RCC 7860 (cell line): ENCODE measurements around the gene GLYATL1.

Experiments
- DNase-seq: peaks from one replicate; pipeline ENCODE4 v3.0.0-alpha.2; 2015; ENCODE audit warnings: low spot score
- FAIRE-seq: peaks from 2 replicates; lab custom pipeline; 2012; peaks lifted over from hg19 to GRCh38; lab: Jason Lieb, UNC

GLYATL1 gene

DNA sequence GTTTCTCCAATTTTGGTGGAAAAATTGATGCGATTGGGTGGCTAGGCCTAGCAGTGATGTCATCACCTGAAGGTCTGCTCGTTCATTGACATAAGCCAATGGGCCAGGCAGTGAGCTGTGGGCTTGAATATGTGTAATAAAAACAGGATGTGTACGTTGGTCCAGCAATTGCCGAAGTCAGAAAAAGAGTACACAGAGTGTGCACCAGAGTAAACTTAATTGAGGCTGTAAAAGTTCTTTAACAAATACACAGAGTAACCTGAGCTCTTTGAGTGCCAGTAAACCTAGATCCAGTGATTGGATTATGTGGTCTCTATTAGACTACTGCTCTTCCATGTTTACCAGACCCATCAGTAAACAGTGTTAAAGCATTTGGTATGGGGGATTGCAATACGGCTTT lies 13.0 kb upstream of the GLYATL1 start:
- DNase-seq (no peak), FAIRE-seq (no peak)

- DNase-seq (peak; percentile 30), FAIRE-seq (peak; percentile 60)
Observed at GRCh38 chr11:58926695-58927094, 12.6 kb upstream of the GLYATL1 start.

- FAIRE-seq (no peak), DNase-seq (no peak)
Observed at GRCh38 chr11:58927393-58928106, 11.7 kb upstream of the GLYATL1 start.

DNA sequence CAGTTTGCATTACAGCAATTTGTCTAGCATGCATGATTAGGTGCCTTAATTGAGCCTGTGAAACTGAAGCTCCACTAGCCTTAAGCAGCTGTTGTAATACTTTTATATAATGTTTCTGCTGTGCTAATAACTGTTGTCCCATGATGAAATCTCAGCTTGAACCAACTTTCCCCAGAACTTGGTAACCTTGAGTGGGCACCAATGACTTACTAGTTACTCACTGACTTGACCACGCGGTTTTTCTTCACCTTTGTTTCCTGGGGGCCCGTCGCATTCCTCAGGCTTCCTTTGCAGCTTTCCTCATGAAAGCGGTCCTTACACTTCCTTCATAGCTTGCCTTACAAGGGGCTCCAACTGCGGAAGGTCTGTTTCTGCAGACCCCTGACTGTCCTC lies 11.2 kb upstream of the GLYATL1 start:
- DNase-seq (peak; percentile 23), FAIRE-seq (no peak)

GRCh38 chr11:58928691-58929090 lies 10.6 kb upstream of the GLYATL1 start:
- no peak for DNase-seq

GRCh38 chr11:58930926-58931325 lies 8.4 kb upstream of the GLYATL1 start:
- no peak for DNase-seq
- no peak for FAIRE-seq

More at GRCh38 chr11:58928691-58929090, 10.6 kb upstream of the GLYATL1 start:
- no peak for FAIRE-seq

GRCh38 chr11:58933661-58934060 lies 5.6 kb upstream of the GLYATL1 start:
- no peak for FAIRE-seq

DNA sequence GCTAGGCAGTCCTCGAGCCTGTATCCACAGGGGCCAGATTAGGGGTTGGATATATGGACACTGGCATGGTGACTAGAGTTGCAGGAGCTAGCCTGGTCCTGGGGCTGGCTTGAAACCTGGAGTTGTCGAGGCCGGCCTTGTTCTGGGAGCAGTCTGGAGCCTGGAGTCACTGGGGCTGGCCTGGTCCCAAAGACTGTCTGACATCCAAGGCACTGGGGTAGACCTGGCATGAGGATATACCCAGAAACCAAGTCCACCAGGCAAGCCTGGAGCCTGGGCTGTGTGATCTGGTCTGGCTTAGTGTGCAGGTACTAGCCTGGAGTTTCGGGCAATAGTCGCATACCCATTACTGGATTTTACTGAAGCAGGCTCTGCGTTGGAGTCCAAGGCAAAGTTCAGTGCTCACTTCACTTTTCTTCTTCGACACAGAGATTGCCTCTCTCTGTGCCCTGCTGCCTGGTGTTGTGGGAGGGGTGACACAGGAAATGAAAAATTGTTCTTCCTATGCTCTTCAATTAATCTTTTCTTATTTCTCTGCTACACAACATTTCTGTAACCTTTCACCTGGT lies 4.3 kb upstream of the GLYATL1 start:
- FAIRE-seq, result no peak
- no peak for DNase-seq

More at GRCh38 chr11:58933661-58934060, 5.6 kb upstream of the GLYATL1 start:
- no peak for DNase-seq

GRCh38 chr11:58938398-58938797 lies 890 bp upstream of the GLYATL1 start:
- FAIRE-seq (no peak), DNase-seq (no peak)

- DNase-seq, result no peak
- no peak for FAIRE-seq
Observed at GRCh38 chr11:58940028-58940427, 740 bp downstream of the GLYATL1 start.

- FAIRE-seq (no peak), DNase-seq (no peak)
Observed at GRCh38 chr11:58941838-58942237, 2.5 kb downstream of the GLYATL1 start.

GRCh38 chr11:58945663-58946062 lies 6.4 kb downstream of the GLYATL1 start:
- FAIRE-seq, result no peak

GRCh38 chr11:58949184-58949583 lies 9.9 kb downstream of the GLYATL1 start:
- DNase-seq (no peak), FAIRE-seq (no peak)

More at GRCh38 chr11:58945663-58946062, 6.4 kb downstream of the GLYATL1 start:
- no peak for DNase-seq

- DNase-seq (no peak), FAIRE-seq (no peak)
Observed at GRCh38 chr11:58957922-58958321, 18.6 kb downstream of the GLYATL1 start.

- DNase-seq, result no peak
- FAIRE-seq, result no peak
Observed at GRCh38 chr11:58958500-58958899, 19.2 kb downstream of the GLYATL1 start.

- no peak for DNase-seq
Observed at GRCh38 chr11:58963551-58964104, 24.3 kb downstream of the GLYATL1 start.

GRCh38 chr11:58965246-58965985 lies 26.1 kb downstream of the GLYATL1 start:
- FAIRE-seq, result no peak
- no peak for DNase-seq

More at GRCh38 chr11:58963551-58964104, 24.3 kb downstream of the GLYATL1 start:
- FAIRE-seq, result no peak

- DNase-seq (no peak), FAIRE-seq (no peak)
Observed at GRCh38 chr11:58968251-58968711, 29.0 kb downstream of the GLYATL1 start.

- DNase-seq (no peak), FAIRE-seq (no peak)
Observed at GRCh38 chr11:58977470-58977869, 38.2 kb downstream of the GLYATL1 start.

DNA sequence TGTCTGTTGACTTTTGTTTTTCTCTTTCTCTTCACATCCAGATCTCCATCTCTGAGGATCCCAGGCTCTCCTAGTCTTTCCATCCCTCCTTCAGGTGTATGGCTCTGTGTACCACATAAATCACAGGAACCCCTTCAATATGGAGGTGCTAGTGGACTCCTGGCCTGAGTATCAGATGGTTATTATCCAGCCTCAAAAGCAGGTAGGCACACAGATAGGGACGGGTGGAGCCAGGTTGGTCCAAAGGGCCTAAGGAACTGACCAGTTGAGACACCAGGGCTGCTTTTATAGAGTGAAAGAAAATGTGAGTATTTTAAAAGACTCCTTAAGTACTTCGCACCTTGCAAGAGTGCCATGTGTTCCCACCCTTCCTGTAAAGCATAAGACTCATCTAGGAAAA lies 39.9 kb downstream of the GLYATL1 start:
- FAIRE-seq (no peak), DNase-seq (no peak)

DNA sequence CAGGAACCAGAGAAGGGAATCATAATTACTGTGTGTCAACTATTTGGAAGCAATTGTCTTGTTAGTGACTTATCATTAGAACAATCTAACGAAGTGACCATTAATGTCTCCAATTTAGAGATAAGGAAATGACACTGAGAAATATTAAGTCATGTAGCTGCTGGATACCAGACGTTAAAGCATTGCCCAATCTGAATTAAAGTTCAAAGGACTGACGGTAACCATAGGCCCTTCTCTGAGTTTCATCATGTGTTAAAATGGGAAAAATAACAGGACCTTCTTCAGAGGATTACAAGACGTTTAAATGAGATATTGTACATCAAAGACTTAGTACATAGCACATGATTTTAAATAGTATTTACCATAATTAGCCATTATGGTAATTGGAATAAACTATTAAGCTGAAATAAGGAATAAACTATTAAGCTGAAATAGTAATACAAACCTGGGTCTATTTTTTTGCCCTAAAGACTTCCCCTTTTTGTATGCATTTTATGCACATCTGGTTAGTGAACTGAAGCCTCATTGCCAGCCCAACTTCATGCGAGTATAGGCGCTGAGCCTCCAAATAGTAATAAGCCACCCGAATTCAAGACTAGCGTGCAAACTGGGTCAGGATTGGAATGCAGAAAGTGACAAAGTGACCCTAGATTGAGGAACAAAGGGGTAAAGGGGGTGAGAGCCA lies 41.0 kb downstream of the GLYATL1 start:
- FAIRE-seq (no peak), DNase-seq (no peak)
